AG04449 (cell line): ENCODE measurements around the gene ZNF546.
A peak's percentile ranks its signal among the peaks of the same experiment; 100 is the strongest.
"Not testable (repeated sequence)": the region's sequence is repeated elsewhere in the genome, so short reads cannot be mapped to it uniquely, and the experiment has no call there.

Experiments
- CTCF ChIA-PET: fragments of 350-600 bp; formaldehyde crosslinking; extraction: SDS; loops from one replicate; lab custom pipeline; 2021; ENCODE audit warnings: antibody characterized with exemption; lab: Yijun Ruan, JAX
- POLR2A ChIA-PET: fragments of 400-600, 350-600 bp; formaldehyde crosslinking; extraction: SDS; loops from one replicate; lab custom pipeline; 2020; ENCODE audit warnings: antibody characterized with exemption, inconsistent platforms; lab: Yijun Ruan, JAX
- DNase-seq: peaks from one replicate; pipeline ENCODE4 v3.0.0-alpha.2; 2010; ENCODE audit warnings: low read depth, low spot score
- H3K4me3 ChIP-seq: 2 replicates; pipeline ENCODE4 v1.5.1; 2011; ENCODE audit warnings: low read depth, mild to moderate bottlenecking, control low read depth, low read length
- CTCF ChIP-seq: IDR thresholded peaks from one replicate; pipeline ENCODE4 v1.5.1; 2011; ENCODE audit warnings: mild to moderate bottlenecking, moderate library complexity, low read length, control low read depth, inconsistent platforms; ENCODE audit not compliant: insufficient read depth; ENCODE audit errors: missing control alignments

ZNF546 gene

GRCh38 chr19:39996811-39997637, at the start of gene ZNF546:
TSS of gene ZNF546 (plus strand) at chr19:39997060. CDS start at chr19:39998327, 1,267 bp downstream.
- CTCF ChIA-PET, result interaction anchor here (1.9 kb wide), 1 partner anchor 26 kb away, joined by 6 read pairs; the partner anchor contains the start of gene PSMC4
- no peak for TF ChIP-seq CTCF
- H3K4me3 ChIP-seq, result peak within 1 kb of the TSS; percentile 93
- DNase-seq, result peak; percentile 36
- POLR2A ChIA-PET, result interaction anchor here (0.7 to 1.6 kb wide), 3 partner anchors 20 to 27 kb away, joined by 3 to 6 read pairs (median 3); partner anchors contain the start of gene PSMC4

GRCh38 chr19:39949026-39949747, 47.7 kb upstream of the ZNF546 start:
- H3K4me3 ChIP-seq, result no peak overlapping the region
- ChIA-PET CTCF (no interaction called here), POLR2A (no interaction called here)
- no peak for DNase-seq
- no peak for TF ChIP-seq CTCF

GRCh38 chr19:39951065-39951650, 45.7 kb upstream of the ZNF546 start:
- no peak for DNase-seq
- TF ChIP-seq CTCF, result no peak
- ChIA-PET POLR2A (no interaction called here), CTCF (interaction anchor here (1.0 to 1.1 kb wide), 2 partner anchors 19 to 22 kb away, joined by 3 to 5 read pairs; partner anchors contain the start of gene PSMC4)
- H3K4me3 ChIP-seq, result no peak overlapping the region

GRCh38 chr19:39951686-39952085, 45.2 kb upstream of the ZNF546 start:
- TF ChIP-seq CTCF, result no peak
- ChIA-PET POLR2A (no interaction called here), CTCF (interaction anchor here (1.0 to 1.1 kb wide), 2 partner anchors 19 to 23 kb away, joined by 3 to 5 read pairs; partner anchors contain the start of gene PSMC4)
- no peak overlapping the region for H3K4me3 ChIP-seq
- DNase-seq, result no peak

- DNase-seq, result no peak
- no peak overlapping the region for H3K4me3 ChIP-seq
- ChIA-PET CTCF (interaction anchor here (1.1 kb wide), 1 partner anchor 16 kb away, joined by 3 read pairs; no protein-coding TSS in a partner anchor), POLR2A (no interaction called here)
- TF ChIP-seq CTCF, result no peak
These were observed 42.9 kb upstream of the ZNF546 start for GRCh38 chr19:39953915-39954314.

- POLR2A ChIA-PET, result interaction anchor here (1.0 kb wide), 1 partner anchor 13 kb away, joined by 3 read pairs; the partner anchor contains the start of gene PSMC4
- H3K4me3 ChIP-seq, CTCF ChIA-PET, DNase-seq: not testable (repeated sequence)
These were observed 39.0 kb upstream of the ZNF546 start for GRCh38 chr19:39957886-39958285.

GRCh38 chr19:39958942-39959341, 37.9 kb upstream of the ZNF546 start:
- H3K4me3 ChIP-seq, CTCF ChIA-PET, DNase-seq, POLR2A ChIA-PET: not testable (repeated sequence)

GRCh38 chr19:39959407-39959806, 37.5 kb upstream of the ZNF546 start:
- CTCF ChIA-PET, result not testable (repeated sequence)

More at GRCh38 chr19:39959407-39959806, 37.5 kb upstream of the ZNF546 start:
- DNase-seq, POLR2A ChIA-PET, H3K4me3 ChIP-seq: not testable (repeated sequence)
